Liver (tissue), 3 donors: Measurements from ENCODE around the gene AMACR.

ENCODE experiments used
- EGR1 ChIP-seq, 2 donors: IDR thresholded peaks; 2 replicates each; pipeline ENCODE4 v1.6.1; 2016 to 2018; ENCODE audit warnings: antibody characterized with exemption in 2 of 2, low read depth in 2 of 2
- GABPA ChIP-seq, 2 donors: IDR thresholded peaks in 1 of 2; conservative IDR thresholded peaks in 1 of 2; 2 replicates each; pipeline ENCODE4 v1.6.1; 2016; ENCODE audit warnings: antibody characterized with exemption in 2 of 2, mild to moderate bottlenecking in 1 of 2, moderate library complexity in 1 of 2
- HNF4A ChIP-seq, 2 donors: conservative IDR thresholded peaks; 2 replicates each; pipeline ENCODE4 v1.6.1; 2016; ENCODE audit warnings: antibody characterized with exemption in 2 of 2, mild to moderate bottlenecking in 2 of 2
- RAD21 ChIP-seq, 2 donors: IDR thresholded peaks; 2 replicates each; pipeline ENCODE4 v1.6.1; 2016; ENCODE audit warnings: antibody characterized with exemption in 2 of 2, mild to moderate bottlenecking in 2 of 2
- REST ChIP-seq: IDR thresholded peaks from 2 replicates; pipeline ENCODE4 v1.6.1; 2016; ENCODE audit warnings: antibody characterized with exemption, mild to moderate bottlenecking
- SP1 ChIP-seq: IDR thresholded peaks from 2 replicates; pipeline ENCODE4 v1.6.1; 2018; ENCODE audit warnings: antibody characterized with exemption, mild to moderate bottlenecking
- TAF1 ChIP-seq: conservative IDR thresholded peaks from 2 replicates; pipeline ENCODE4 v1.6.1; 2016; ENCODE audit warnings: antibody characterized with exemption, mild to moderate bottlenecking
- TF ChIP-seq, protein P1 (sequence below): fragments of 150-350 bp; IDR thresholded peaks from 2 replicates; pipeline ENCODE4 v1.5.1; 2017; ENCODE audit warnings: improper control_type of control experiment, low read depth, low read length; ENCODE audit not compliant: missing input control
- TF ChIP-seq, protein P2 (sequence below): IDR thresholded peaks from 2 replicates; pipeline ENCODE4 v1.6.1; 2016; ENCODE audit warnings: antibody characterized with exemption
- TF ChIP-seq, protein P3 (sequence below): IDR thresholded peaks from 2 replicates; pipeline ENCODE4 v1.6.1; 2016; ENCODE audit warnings: antibody characterized with exemption
- TF ChIP-seq, protein P4 (sequence below): IDR thresholded peaks from 2 replicates; pipeline ENCODE4 v1.6.1; 2016; ENCODE audit warnings: antibody characterized with exemption
- donor health status: healthy.
- donor health status: healthy.

- no peak for TF ChIP-seq REST
- TF ChIP-seq, protein P1, sequence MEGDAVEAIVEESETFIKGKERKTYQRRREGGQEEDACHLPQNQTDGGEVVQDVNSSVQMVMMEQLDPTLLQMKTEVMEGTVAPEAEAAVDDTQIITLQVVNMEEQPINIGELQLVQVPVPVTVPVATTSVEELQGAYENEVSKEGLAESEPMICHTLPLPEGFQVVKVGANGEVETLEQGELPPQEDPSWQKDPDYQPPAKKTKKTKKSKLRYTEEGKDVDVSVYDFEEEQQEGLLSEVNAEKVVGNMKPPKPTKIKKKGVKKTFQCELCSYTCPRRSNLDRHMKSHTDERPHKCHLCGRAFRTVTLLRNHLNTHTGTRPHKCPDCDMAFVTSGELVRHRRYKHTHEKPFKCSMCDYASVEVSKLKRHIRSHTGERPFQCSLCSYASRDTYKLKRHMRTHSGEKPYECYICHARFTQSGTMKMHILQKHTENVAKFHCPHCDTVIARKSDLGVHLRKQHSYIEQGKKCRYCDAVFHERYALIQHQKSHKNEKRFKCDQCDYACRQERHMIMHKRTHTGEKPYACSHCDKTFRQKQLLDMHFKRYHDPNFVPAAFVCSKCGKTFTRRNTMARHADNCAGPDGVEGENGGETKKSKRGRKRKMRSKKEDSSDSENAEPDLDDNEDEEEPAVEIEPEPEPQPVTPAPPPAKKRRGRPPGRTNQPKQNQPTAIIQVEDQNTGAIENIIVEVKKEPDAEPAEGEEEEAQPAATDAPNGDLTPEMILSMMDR: no peak
- no peak for TF ChIP-seq RAD21 (IDR thresholded peaks at IDR 0.05)
- no peak for TF ChIP-seq TAF1
- TF ChIP-seq SP1: no peak
- TF ChIP-seq, protein P2, sequence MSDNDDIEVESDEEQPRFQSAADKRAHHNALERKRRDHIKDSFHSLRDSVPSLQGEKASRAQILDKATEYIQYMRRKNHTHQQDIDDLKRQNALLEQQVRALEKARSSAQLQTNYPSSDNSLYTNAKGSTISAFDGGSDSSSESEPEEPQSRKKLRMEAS: no peak
- TF ChIP-seq EGR1 (IDR thresholded peaks at IDR 0.05; ENCODE audit: low read depth in 2 of 2): no peak
- TF ChIP-seq GABPA (IDR thresholded peaks at IDR 0.05 in 1 of 2, conservative IDR thresholded peaks at IDR 0.05 in 1 of 2): no peak
- TF ChIP-seq HNF4A (conservative IDR thresholded peaks at IDR 0.05): no peak
- TF ChIP-seq, protein P3, sequence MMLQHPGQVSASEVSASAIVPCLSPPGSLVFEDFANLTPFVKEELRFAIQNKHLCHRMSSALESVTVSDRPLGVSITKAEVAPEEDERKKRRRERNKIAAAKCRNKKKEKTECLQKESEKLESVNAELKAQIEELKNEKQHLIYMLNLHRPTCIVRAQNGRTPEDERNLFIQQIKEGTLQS: no peak
- TF ChIP-seq, protein P4, sequence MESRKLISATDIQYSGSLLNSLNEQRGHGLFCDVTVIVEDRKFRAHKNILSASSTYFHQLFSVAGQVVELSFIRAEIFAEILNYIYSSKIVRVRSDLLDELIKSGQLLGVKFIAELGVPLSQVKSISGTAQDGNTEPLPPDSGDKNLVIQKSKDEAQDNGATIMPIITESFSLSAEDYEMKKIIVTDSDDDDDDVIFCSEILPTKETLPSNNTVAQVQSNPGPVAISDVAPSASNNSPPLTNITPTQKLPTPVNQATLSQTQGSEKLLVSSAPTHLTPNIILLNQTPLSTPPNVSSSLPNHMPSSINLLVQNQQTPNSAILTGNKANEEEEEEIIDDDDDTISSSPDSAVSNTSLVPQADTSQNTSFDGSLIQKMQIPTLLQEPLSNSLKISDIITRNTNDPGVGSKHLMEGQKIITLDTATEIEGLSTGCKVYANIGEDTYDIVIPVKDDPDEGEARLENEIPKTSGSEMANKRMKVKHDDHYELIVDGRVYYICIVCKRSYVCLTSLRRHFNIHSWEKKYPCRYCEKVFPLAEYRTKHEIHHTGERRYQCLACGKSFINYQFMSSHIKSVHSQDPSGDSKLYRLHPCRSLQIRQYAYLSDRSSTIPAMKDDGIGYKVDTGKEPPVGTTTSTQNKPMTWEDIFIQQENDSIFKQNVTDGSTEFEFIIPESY: no peak
Measured at GRCh38 chr5:34047774-34048572, 40.1 kb upstream of the AMACR start.
